Measurements from ENCODE around the gene ADGRB3. TPM values are rescaled to one million over a fixed set of nuclear protein-coding genes. Genes with fewer than 3 reads are reported as not detected.
A peak's percentile ranks its signal among the peaks of the same experiment; 100 is the strongest.

The ADGRB3 gene
- total and polyA plus RNA-seq, 2 donors from 2014 or later: 0.26 to 2.2 TPM

GRCh38 chr6:69097948-69098347 lies 462.9 kb downstream of the ADGRB3 start:
- Histone ChIP-seq H3K4me3 (ENCODE audit: low read length in 3 of 3) (no peak overlapping the region), H3K36me3 (ENCODE audit: control insufficient read depth in 2 of 3, insufficient read depth in 3 of 3, low read length in 3 of 3) (no peaks in the 10 kb centered on the region), H3K9me3 (ENCODE audit: control insufficient read depth in 2 of 3, insufficient read depth in 1 of 3, low read length in 3 of 3) (no peaks in the 10 kb centered on the region), H3K27me3 (ENCODE audit: control insufficient read depth, insufficient read depth, low read length) (no peaks in the 10 kb centered on the region), H3K9ac (ENCODE audit: low read length in 3 of 3) (no peak overlapping the region), H3K27ac (ENCODE audit: low read depth in 2 of 2, low read length in 2 of 2) (no peak overlapping the region), H3K4me1 (ENCODE audit: control insufficient read depth in 2 of 3, insufficient read depth in 2 of 3, low read depth in 1 of 3, low read length in 3 of 3) (no peaks in the 10 kb centered on the region)
- DNase-seq: peak in 2 of 5 donors; percentile 17 to 23
- intact Hi-C loops (cut with DNase I): no loop called here
- no peak for TF ChIP-seq CTCF (IDR thresholded peaks at IDR 0.05; ENCODE audit: borderline replicate concordance, extremely low read depth, insufficient read depth)
- no peak for FAIRE-seq

- intact Hi-C loops (cut with DNase I): no loop called here
- FAIRE-seq: no peak
- no peak for DNase-seq
Measured at GRCh38 chr6:69098910-69099309, 463.8 kb downstream of the ADGRB3 start.

GRCh38 chr6:69100772-69101171 lies 465.7 kb downstream of the ADGRB3 start:
- Histone ChIP-seq H3K4me1 (ENCODE audit: control insufficient read depth in 2 of 3, insufficient read depth in 2 of 3, low read depth in 1 of 3, low read length in 3 of 3) (no peaks in the 10 kb centered on the region), H3K27me3 (ENCODE audit: control insufficient read depth, insufficient read depth, low read length) (no peaks in the 10 kb centered on the region), H3K9ac (ENCODE audit: low read length in 3 of 3) (no peak overlapping the region), H3K27ac (ENCODE audit: low read depth in 2 of 2, low read length in 2 of 2) (no peak overlapping the region), H3K9me3 (ENCODE audit: control insufficient read depth in 2 of 3, insufficient read depth in 1 of 3, low read length in 3 of 3) (no peaks in the 10 kb centered on the region), H3K36me3 (ENCODE audit: control insufficient read depth in 2 of 3, insufficient read depth in 3 of 3, low read length in 3 of 3) (no peaks in the 10 kb centered on the region), H3K4me3 (ENCODE audit: low read length in 3 of 3) (no peak overlapping the region)
- TF ChIP-seq CTCF (IDR thresholded peaks at IDR 0.05; ENCODE audit: borderline replicate concordance, extremely low read depth, insufficient read depth): no peak
- intact Hi-C loops (cut with DNase I): no loop called here
- FAIRE-seq (no peak), DNase-seq (no peak)

More at GRCh38 chr6:69098910-69099309, 463.8 kb downstream of the ADGRB3 start:
- no peaks in the 10 kb centered on the region for H3K36me3 ChIP-seq (ENCODE audit: control insufficient read depth in 2 of 3, insufficient read depth in 3 of 3, low read length in 3 of 3)
- H3K4me3 ChIP-seq (ENCODE audit: low read length in 3 of 3): no peak overlapping the region
- H3K27me3 ChIP-seq (ENCODE audit: control insufficient read depth, insufficient read depth, low read length): no peaks in the 10 kb centered on the region
- H3K27ac ChIP-seq (ENCODE audit: low read depth in 2 of 2, low read length in 2 of 2): no peak overlapping the region
- no peaks in the 10 kb centered on the region for H3K9me3 ChIP-seq (ENCODE audit: control insufficient read depth in 2 of 3, insufficient read depth in 1 of 3, low read length in 3 of 3)
- TF ChIP-seq CTCF (IDR thresholded peaks at IDR 0.05; ENCODE audit: borderline replicate concordance, extremely low read depth, insufficient read depth): no peak
- no peak overlapping the region for H3K9ac ChIP-seq (ENCODE audit: low read length in 3 of 3)
- H3K4me1 ChIP-seq (ENCODE audit: control insufficient read depth in 2 of 3, insufficient read depth in 2 of 3, low read depth in 1 of 3, low read length in 3 of 3): no peaks in the 10 kb centered on the region

GRCh38 chr6:69102416-69102815 lies 467.3 kb downstream of the ADGRB3 start:
- FAIRE-seq: no peak
- DNase-seq: peak in 2 of 5 donors; percentile 10
- no peaks in the 10 kb centered on the region for H3K36me3 ChIP-seq (ENCODE audit: control insufficient read depth in 2 of 3, insufficient read depth in 3 of 3, low read length in 3 of 3)
- no peak overlapping the region for H3K9ac ChIP-seq (ENCODE audit: low read length in 3 of 3)
- no peaks in the 10 kb centered on the region for H3K9me3 ChIP-seq (ENCODE audit: control insufficient read depth in 2 of 3, insufficient read depth in 1 of 3, low read length in 3 of 3)
- TF ChIP-seq CTCF (IDR thresholded peaks at IDR 0.05; ENCODE audit: borderline replicate concordance, extremely low read depth, insufficient read depth): no peak
- no peak overlapping the region for H3K27ac ChIP-seq (ENCODE audit: low read depth in 2 of 2, low read length in 2 of 2)
- intact Hi-C loops (cut with DNase I): no loop called here
- H3K27me3 ChIP-seq (ENCODE audit: control insufficient read depth, insufficient read depth, low read length): no peaks in the 10 kb centered on the region
- H3K4me3 ChIP-seq (ENCODE audit: low read length in 3 of 3): no peak overlapping the region
- no peaks in the 10 kb centered on the region for H3K4me1 ChIP-seq (ENCODE audit: control insufficient read depth in 2 of 3, insufficient read depth in 2 of 3, low read depth in 1 of 3, low read length in 3 of 3)

Measured in kidney (tissue), 14 donors.